Putamen (tissue), 1 donor: Measurements from ENCODE around the gene ITGB2.

Experiments
- DNase-seq: peaks from one replicate; pipeline ENCODE4 v3.0.0-alpha.2; 2016; ENCODE audit warnings: low spot score

The ITGB2 gene

DNA sequence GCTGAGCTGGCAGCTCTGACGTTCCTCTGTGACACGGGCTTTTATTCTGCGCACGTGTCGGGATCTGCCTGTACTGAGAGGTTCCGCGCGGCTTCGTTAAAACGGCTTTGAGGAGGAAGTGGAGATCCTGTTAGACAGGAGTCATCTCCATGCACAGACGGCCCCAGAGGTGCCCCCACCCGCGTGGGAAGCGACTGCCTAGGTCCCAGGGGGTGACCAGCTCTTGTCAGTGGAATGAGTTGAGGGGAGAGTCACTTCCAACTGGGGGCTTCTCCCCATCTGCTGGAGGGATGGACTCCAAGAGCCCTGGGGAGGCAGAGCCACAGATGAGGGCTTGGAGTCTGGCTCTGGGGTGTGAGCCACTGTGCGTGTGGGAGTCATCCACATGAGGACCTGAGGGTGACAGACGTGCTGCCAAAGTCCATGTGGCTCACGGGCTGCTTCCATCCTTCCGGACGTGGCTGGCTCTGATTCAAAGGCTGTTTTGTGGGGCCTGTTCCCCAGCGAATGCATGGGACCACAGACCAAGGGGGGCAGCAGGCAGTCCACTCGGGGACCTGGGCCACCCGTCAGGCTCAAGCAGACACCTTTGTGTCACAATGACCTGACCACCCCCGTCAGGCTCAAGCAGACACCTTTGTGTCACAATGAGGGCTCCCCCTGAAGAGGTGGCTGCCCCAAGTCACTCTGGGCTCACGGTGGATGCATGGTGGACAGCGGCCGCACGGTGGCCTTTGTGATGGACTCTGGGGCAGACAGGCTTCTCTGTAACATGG is 74.0 kb downstream of the ITGB2 start:
- DNase-seq: no peak

DNA sequence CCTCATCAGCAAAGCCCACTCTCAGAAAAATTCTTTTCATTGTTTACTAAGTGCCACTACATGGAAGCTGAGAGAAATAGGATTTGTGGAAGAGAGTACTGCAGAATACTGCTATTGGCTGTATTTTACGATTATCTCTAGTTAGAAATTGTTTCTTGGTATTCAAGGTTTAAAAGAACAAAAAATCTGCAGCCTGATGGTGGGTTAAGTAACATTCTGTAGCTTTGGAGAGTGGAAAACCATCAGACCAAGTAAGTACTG is 74.5 kb downstream of the ITGB2 start:
- no peak for DNase-seq

DNA sequence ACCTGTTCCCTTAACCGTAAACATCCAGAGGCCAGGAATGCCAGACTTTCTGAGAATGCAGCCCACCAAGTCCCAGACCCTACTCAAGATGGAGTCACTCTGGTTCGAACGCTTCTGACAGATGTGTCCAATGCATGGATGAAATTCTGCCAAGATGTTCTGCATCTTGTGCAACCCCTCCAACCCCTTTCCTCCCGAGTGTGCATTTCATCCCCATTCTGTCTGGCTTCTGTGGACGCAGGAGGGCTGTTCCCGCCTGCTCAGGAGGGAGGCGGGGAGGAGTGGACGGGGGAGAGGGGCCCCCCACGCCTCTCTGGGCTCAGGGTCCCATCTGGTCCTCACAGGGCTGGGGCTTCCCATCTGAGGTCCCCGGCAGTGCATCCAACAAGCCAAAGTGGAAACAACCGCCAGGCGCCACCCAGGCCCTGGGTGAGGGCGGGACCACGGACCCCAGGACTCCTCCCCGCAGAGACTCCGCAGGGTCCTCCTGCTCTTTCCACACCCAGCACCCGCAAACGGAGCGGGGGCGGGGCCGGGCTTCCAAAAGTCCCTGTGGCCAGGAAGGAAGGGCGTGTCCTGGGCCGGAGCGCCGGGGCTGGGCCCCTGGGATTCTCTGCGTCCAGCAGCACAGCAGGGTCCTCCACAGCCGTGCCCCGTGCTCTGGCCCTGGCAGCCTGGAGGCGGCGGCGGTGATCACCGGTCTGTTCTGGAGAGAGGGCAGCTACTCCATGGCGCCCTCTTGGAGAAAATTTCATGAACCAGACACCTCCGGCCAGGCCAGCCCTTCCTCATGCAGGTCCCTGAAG is 75.1 kb downstream of the ITGB2 start:
- DNase-seq: no peak

DNA sequence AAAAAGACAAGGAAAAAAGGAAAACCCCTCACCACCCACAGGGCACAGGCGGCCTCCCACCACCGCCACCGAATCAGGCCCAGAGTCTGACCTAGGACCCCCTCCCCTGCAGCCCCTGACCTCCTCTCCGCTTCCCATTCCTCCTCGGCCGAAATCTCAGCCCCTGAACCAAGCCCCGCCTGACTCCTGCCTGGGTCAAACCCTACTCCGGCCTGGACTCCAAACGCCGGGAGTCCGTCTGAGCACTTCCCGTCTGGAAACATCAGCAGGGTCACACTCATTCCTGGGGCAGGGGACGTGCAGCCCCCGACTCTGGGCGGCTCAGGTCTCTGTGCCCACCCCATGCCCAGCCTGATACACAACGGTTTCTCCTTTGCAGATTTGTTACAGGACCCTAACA is 76.4 kb downstream of the ITGB2 start:
- no peak for DNase-seq

DNA sequence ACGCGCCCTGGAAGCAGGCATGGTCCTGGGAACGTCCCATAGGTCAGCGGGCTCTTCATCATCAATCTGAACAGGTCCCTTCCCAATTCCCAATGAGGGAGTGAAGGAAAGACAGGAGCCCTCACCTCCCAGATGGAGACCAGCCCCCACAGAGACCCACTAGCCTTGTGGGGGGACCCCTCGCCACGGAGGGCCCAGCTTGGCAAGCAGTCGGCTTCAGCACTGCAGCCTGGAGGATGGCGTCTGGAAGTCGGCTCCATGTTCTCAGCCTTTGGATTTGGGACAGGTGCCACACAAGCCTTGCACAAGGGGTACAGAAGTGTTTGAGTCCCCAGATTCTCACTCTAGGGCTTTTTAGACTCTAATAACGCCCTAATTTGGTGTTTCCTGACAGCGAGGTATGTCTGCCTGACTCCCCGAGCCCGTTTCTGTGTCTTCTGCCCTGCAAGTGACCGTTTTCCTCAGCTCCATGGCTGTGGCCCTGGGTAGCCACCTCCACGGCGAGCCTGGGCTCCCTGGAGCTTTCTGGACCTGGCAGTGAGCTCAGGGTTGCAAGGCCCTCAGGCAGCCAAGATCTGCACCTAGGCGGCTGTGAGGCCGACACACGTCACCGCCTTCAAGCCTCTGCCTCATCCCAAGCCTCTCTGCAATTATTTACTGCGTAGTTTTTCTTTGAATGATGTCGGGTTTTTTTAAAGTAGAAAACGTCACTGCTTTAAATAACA is 77.8 kb downstream of the ITGB2 start:
- no peak for DNase-seq

DNA sequence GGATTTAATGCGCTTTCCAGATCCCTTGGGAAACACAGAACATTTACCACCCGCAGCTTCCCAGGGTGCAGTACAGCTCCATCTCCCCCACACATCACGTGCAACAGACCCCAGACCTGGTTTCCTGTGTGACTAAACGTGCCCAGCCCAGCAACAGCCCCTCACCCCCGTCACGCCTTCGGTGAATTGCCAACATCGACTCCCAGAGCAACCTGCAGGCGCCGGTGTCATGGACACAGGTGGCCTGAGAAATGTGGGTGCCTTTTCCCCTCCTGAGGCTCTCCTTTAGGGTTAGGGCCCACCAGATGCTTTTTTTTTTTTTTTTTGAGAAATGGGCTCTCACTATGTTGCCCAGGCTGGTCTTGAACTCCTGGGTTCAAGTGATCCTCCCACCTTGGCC is 78.6 kb downstream of the ITGB2 start:
- no peak for DNase-seq

DNA sequence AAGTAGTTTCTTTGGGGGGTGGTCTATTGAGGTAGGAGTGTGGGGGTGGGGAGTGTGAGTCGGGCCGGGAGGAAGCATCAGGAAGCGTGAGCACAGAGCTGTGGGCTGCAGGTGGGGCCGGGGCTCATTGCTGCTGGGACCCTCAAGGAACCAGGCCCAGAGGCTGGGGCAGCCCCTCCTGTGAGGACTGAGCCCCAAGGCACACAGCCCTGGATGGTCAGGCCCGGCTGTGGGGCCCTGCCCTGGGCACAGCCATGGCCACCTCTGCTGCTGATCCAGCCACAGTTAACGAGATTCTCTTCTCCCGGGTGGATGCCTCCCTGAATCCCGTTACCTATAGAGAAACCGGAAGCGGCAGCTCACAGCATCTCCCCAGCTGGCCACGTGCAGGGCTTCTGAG is 79.9 kb downstream of the ITGB2 start:
- DNase-seq: no peak

DNA sequence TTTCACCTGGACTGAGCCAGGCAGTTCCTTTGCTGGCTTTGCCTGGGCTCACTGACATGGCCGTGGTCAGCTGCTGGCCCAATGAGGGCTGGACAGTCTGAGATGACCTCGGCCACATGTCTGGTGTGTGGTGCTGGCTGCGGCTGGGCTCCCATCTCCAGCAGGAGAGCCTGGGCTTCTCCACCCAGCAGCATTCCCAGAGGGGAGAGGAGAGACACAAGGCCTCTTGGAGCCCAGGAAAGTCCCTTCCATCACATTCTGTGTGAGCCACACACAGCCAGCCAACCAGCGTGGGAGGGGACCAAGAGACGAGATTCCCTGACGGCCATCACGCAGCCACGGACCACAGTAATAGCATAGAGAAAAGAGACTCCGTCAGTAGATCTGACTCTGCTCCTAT is 81.7 kb downstream of the ITGB2 start:
- DNase-seq: no peak

DNA sequence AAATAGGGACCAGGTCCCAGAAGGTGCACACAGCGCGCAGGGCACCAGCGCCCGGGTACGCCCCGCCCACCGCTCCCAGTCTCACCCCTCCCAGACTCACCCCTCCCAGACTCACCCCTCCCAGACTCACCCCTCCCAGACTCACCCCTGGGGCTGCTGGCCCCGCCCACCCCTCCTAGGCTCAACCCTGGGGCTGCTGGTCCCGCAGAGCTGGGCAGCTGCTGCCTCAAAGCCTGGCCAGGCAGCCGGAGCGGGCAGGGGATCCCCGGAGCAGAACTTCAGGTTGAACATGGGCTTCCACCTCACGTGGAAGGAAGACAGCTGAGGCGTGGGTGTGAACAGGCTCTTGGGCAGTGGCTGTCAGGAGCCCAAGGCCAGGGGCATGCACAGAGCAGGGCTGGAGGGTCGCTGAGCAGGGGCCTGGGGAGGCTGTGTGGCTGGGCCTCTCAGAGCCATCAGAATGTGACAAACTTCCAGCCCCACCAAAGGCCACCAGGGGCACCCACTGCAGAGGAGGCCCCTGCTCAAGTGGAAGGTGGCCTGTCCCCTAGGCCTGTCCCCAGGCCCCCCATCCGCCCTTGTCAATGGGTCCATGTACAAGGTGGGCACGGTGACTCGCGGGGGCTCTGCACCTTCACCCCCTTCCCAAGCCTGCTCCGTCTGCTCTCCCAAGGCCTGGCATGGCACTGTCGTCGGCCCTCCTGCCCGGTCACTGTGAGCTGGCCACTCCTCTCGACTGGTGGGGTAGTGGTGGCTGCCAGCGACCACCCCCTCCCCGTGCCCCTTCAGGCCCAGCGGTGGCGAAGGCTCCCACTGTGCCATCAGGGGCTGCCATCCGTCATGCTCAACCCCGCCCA is 82.4 kb downstream of the ITGB2 start:
- no peak for DNase-seq

DNA sequence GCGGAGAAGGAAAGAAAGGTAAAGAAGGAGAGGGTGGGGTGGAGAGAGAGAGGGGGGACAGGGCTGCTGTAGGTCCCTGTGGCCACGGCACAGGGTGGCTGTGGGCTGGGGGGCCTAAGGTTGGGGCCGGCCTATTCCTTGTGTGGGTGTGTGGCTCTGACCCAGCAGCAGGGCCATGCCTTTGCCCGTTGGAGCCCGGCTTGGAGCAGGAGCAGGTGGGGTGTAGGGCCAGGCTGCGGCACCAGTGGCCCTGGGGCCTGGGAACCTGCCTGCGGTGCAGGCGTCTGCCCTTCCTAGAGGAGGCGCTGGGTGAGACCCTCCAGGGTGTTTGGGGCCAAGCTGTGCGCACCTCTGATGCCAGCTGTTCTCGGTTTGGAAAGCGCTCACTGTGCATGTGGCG is 83.2 kb downstream of the ITGB2 start:
- DNase-seq: no peak

DNA sequence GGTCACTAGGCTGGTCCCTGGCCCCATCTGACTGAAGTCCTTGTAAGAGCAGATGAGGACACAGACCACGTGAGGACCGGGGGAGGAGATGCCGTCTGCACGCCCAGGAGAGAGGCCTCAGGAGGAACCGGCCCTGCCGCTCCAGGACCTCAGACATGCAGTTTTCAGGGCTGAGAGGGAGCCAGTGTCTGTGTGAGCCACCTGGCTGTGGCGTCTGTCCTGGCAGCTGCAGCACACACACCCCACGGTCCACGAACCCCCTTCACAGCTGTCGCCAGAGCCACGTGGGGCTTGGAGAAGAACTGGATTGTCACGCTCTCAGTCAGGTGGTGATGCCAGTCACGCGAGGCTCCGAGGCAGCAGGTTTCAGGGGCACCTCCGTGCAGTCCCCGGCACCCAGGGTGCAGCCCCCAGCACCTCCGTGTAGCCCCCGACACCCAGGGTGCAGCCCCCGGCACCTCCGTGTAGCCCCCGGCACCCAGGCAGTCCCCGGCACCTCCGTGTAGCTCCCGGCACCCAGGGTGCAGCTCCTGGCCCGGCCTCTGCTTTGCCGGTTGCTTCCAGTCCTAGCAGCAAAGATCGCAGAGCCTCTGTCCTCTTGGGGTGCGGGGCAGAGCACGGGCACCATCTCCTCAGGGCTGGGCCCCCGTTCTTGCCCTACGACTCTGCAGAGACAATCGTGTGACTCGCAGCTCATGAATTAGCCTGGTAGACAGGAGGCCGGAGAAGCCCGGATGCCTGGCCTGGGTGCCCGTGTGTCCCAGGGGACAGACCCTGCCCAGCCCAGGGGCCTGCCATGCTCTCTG is 83.8 kb downstream of the ITGB2 start:
- no peak for DNase-seq

DNA sequence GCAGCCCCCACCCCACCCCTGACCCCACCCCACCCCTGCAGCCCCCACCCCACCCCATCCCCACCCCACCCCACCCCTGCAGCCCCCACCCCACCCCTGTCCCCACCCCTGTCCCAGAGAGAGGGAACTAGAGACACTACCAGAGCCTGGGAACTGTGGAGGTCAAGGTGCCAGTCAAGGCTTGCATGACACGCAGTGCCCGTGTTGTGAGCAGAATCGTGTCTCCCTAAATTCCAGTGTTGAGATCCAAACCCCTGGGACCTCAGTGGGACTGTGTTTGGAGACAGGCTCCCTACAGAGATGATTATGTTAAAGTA is 84.4 kb downstream of the ITGB2 start:
- no peak for DNase-seq
